GM23338 (cell line): ENCODE results near the gene NNMT. TPM values are rescaled to one million over a fixed set of nuclear protein-coding genes. Genes with fewer than 3 reads are reported as not detected.

ENCODE experiments used
- ATAC-seq: fragments of 200-7000 bp; cut with Tn5 transposase; 3 replicates; pipeline ENCODE4 v1.9.1; 2020
- DNase-seq: peaks from one replicate; pipeline ENCODE4 v3.0.0-alpha.2; 2015; ENCODE audit warnings: low spot score
- H2AFZ ChIP-seq: fragments of 200-600 bp; sonication (generic); 2 replicates; pipeline ENCODE4 v1.8.0; 2016; ENCODE audit warnings: antibody characterized with exemption, mild to moderate bottlenecking, moderate library complexity
- H3F3A ChIP-seq: fragments of 200-600 bp; sonication (generic); replicated peaks from 2 replicates; pipeline ENCODE4 v1.8.0; 2017; ENCODE audit warnings: antibody characterized with exemption, mixed run types, low read depth
- H3K27ac ChIP-seq: fragments of 200-600 bp; sonication (generic); 2 replicates; pipeline ENCODE4 v1.6.1; 2016; ENCODE audit warnings: low read depth
- H3K27me3 ChIP-seq: fragments of 200-600 bp; sonication (generic); 2 replicates; pipeline ENCODE4 v1.8.0; 2016; ENCODE audit warnings: mild to moderate bottlenecking, mixed run types, moderate library complexity; ENCODE audit not compliant: insufficient read depth
- H3K36me3 ChIP-seq: fragments of 200-600 bp; sonication (generic); 2 replicates; pipeline ENCODE4 v1.8.0; 2016; ENCODE audit warnings: mild to moderate bottlenecking; ENCODE audit not compliant: insufficient read depth
- H3K4me1 ChIP-seq: fragments of 200-600 bp; sonication (generic); 2 replicates; pipeline ENCODE4 v1.8.0; 2016; ENCODE audit warnings: mild to moderate bottlenecking, moderate library complexity; ENCODE audit not compliant: insufficient read depth
- H3K4me2 ChIP-seq: fragments of 200-600 bp; sonication (generic); 2 replicates; pipeline ENCODE4 v1.7.1; 2017; ENCODE audit warnings: mixed run types
- H3K4me3 ChIP-seq: fragments of 200-600 bp; sonication (generic); 2 replicates; pipeline ENCODE4 v1.6.1; 2016; ENCODE audit warnings: mixed run types
- H3K79me2 ChIP-seq: fragments of 200-600 bp; sonication (generic); replicated peaks from 2 replicates; pipeline ENCODE4 v1.8.0; 2017; ENCODE audit warnings: mild to moderate bottlenecking; ENCODE audit not compliant: insufficient read depth
- H3K9me2 ChIP-seq: fragments of 200-600 bp; sonication (generic); 2 replicates; pipeline ENCODE4 v1.8.0; 2017; ENCODE audit not compliant: insufficient read depth
- H4K20me1 ChIP-seq: fragments of 200-600 bp; sonication (generic); replicated peaks from 2 replicates; pipeline ENCODE4 v1.8.0; 2017; ENCODE audit warnings: mild to moderate bottlenecking; ENCODE audit not compliant: insufficient read depth
- H3K27ac Mint-ChIP-seq: 2 replicates; pipeline ENCODE4 v1.8.0; 2020; ENCODE audit warnings: inconsistent platforms, mild to moderate bottlenecking, moderate library complexity, mixed read lengths
- H3K27me3 Mint-ChIP-seq: 3 replicates; pipeline ENCODE4 v1.8.0; 2022; ENCODE audit warnings: low read depth, mild to moderate bottlenecking, moderate library complexity, mixed read lengths, inconsistent platforms; ENCODE audit not compliant: insufficient read depth, poor library complexity
- H3K36me3 Mint-ChIP-seq: 3 replicates; pipeline ENCODE4 v1.8.0; 2021; ENCODE audit warnings: low read depth, mild to moderate bottlenecking, inconsistent platforms, moderate library complexity, mixed read lengths
- H3K4me1 Mint-ChIP-seq: 3 replicates; pipeline ENCODE4 v1.8.0; 2020; ENCODE audit warnings: mild to moderate bottlenecking, inconsistent platforms, mixed read lengths
- H3K4me3 Mint-ChIP-seq: 3 replicates; pipeline ENCODE4 v1.8.0; 2021; ENCODE audit warnings: moderate library complexity, mild to moderate bottlenecking, inconsistent platforms, mixed read lengths
- H3K9me3 Mint-ChIP-seq: 3 replicates; pipeline ENCODE4 v1.8.0; 2020; ENCODE audit warnings: moderate library complexity, mild to moderate bottlenecking, inconsistent platforms, mixed read lengths
- JUNB ChIP-seq: IDR thresholded peaks from one replicate; pipeline ENCODE4 v1.6.1; 2016; ENCODE audit warnings: antibody characterized with exemption; ENCODE audit not compliant: unreplicated experiment
- NANOG ChIP-seq: IDR thresholded peaks from 2 replicates; pipeline ENCODE4 v1.6.1; 2016; ENCODE audit warnings: antibody characterized with exemption, borderline replicate concordance
- POLR2AphosphoS5 ChIP-seq: IDR thresholded peaks from 2 replicates; pipeline ENCODE4 v1.6.1; 2016; ENCODE audit warnings: antibody characterized with exemption, low read depth
- ZNF114 ChIP-seq: fragments of 250-450 bp; sonication (Bioruptor Pico); IDR thresholded peaks from 2 replicates; pipeline ENCODE4 v1.5.0; 2020; ENCODE audit warnings: mild to moderate bottlenecking, moderate library complexity
- ZNF331 ChIP-seq: fragments of 250-450 bp; sonication (Bioruptor Pico); IDR thresholded peaks from 2 replicates; pipeline ENCODE4 v1.5.0; 2020; ENCODE audit warnings: low read depth, mild to moderate bottlenecking, moderate library complexity
- polyA plus RNA-seq: library from polyadenylated mRNA; unstranded; fragments of >200 nt; fragmentation: Nextera tagmentation; extraction: Ambion mirVana; gene quantifications from 2 replicates; pipeline ENCODE4 v1.2.1, GENCODE V29; 2016
- total RNA-seq: library from RNA; depleted of rRNA; stranded (reverse); fragments of >200 nt; shearing (Covaris generic); gene quantifications from 2 replicates; pipeline ENCODE4 v1.2.3, GENCODE V29; 2014
- TF ChIP-seq, protein P1 (sequence below): fragments of 250-450 bp; sonication (Bioruptor Pico); IDR thresholded peaks from 2 replicates; pipeline ENCODE4 v1.5.0; 2020; ENCODE audit warnings: mild to moderate bottlenecking, moderate library complexity

Gene NNMT
- total and polyA plus RNA-seq, 2 experiments from 2014 or later = 0.40 TPM; not detected in 1

DNA sequence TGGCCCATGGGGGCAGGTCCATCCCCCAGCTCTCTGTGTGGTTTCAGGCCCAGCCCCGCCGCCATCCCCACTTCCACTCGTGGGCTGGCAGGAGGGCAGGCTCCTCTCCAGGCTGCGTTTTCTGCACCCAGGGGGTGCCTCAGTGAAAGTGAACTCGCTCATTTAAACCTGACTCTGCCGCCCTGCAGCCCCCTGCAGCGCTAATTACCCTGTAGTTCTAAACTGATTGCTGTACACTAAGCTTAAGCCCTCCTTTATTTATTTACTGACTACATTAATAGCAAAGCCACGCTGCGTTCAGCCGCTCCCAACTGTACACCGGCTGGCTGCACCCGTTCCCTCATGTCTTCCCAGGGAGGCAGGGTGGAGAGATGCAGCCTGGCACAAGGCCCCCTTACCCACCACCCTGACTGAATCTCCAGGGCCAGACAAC is 36.6 kb upstream of the NNMT start:
- Histone ChIP-seq H3K27me3 (no peaks in the 10 kb centered on the region), H2AFZ (no peak overlapping the region), H3K36me3 (no peaks in the 10 kb centered on the region), H4K20me1 (no peaks in the 10 kb centered on the region), H3K79me2 (no peaks in the 10 kb centered on the region), H3K4me3 (no peak overlapping the region), H3K27ac (no peak overlapping the region), H3K4me2 (no peak overlapping the region), H3K4me1 (peaks cover 6% of the 10 kb centered on the region), H3K9me2 (no peaks in the 10 kb centered on the region), H3F3A (no peaks in the 10 kb centered on the region)
- H3K36me3 Mint-ChIP-seq = no peaks in the 10 kb centered on the region
- ATAC-seq = no peak
- TF ChIP-seq POLR2AphosphoS5 (no peak), ZNF331 (no peak), JUNB (no peak), ZNF114 (CRISPR knock-in tag) (no peak), NANOG (no peak)
- TF ChIP-seq, protein P1, sequence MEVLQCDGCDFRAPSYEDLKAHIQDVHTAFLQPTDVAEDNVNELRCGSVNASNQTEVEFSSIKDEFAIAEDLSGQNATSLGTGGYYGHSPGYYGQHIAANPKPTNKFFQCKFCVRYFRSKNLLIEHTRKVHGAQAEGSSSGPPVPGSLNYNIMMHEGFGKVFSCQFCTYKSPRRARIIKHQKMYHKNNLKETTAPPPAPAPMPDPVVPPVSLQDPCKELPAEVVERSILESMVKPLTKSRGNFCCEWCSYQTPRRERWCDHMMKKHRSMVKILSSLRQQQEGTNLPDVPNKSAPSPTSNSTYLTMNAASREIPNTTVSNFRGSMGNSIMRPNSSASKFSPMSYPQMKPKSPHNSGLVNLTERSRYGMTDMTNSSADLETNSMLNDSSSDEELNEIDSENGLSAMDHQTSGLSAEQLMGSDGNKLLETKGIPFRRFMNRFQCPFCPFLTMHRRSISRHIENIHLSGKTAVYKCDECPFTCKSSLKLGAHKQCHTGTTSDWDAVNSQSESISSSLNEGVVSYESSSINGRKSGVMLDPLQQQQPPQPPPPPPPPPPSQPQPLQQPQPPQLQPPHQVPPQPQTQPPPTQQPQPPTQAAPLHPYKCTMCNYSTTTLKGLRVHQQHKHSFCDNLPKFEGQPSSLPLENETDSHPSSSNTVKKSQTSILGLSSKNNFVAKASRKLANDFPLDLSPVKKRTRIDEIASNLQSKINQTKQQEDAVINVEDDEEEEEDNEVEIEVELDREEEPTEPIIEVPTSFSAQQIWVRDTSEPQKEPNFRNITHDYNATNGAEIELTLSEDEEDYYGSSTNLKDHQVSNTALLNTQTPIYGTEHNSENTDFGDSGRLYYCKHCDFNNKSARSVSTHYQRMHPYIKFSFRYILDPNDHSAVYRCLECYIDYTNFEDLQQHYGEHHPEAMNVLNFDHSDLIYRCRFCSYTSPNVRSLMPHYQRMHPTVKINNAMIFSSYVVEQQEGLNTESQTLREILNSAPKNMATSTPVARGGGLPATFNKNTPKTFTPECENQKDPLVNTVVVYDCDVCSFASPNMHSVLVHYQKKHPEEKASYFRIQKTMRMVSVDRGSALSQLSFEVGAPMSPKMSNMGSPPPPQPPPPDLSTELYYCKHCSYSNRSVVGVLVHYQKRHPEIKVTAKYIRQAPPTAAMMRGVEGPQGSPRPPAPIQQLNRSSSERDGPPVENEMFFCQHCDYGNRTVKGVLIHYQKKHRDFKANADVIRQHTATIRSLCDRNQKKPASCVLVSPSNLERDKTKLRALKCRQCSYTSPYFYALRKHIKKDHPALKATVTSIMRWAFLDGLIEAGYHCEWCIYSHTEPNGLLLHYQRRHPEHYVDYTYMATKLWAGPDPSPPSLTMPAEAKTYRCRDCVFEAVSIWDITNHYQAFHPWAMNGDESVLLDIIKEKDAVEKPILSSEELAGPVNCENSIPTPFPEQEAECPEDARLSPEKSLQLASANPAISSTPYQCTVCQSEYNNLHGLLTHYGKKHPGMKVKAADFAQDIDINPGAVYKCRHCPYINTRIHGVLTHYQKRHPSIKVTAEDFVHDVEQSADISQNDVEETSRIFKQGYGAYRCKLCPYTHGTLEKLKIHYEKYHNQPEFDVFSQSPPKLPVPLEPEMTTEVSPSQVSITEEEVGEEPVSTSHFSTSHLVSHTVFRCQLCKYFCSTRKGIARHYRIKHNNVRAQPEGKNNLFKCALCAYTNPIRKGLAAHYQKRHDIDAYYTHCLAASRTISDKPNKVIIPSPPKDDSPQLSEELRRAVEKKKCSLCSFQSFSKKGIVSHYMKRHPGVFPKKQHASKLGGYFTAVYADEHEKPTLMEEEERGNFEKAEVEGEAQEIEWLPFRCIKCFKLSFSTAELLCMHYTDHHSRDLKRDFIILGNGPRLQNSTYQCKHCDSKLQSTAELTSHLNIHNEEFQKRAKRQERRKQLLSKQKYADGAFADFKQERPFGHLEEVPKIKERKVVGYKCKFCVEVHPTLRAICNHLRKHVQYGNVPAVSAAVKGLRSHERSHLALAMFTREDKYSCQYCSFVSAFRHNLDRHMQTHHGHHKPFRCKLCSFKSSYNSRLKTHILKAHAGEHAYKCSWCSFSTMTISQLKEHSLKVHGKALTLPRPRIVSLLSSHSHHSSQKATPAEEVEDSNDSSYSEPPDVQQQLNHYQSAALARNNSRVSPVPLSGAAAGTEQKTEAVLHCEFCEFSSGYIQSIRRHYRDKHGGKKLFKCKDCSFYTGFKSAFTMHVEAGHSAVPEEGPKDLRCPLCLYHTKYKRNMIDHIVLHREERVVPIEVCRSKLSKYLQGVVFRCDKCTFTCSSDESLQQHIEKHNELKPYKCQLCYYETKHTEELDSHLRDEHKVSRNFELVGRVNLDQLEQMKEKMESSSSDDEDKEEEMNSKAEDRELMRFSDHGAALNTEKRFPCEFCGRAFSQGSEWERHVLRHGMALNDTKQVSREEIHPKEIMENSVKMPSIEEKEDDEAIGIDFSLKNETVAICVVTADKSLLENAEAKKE (CRISPR knock-in tag) = no peak
- DNase-seq = no peak
- peaks cover 17% of the 10 kb centered on the region for H3K4me1 Mint-ChIP-seq
- H3K9me3 Mint-ChIP-seq = no peaks in the 10 kb centered on the region
- H3K4me3 Mint-ChIP-seq = no peak overlapping the region
- H3K27ac Mint-ChIP-seq = no peak overlapping the region
- H3K27me3 Mint-ChIP-seq = peaks cover 5% of the 10 kb centered on the region

GRCh38 chr11:114260077-114260476 is 36.1 kb upstream of the NNMT start:
- Histone ChIP-seq H3K27ac (no peak overlapping the region), H3K36me3 (no peaks in the 10 kb centered on the region), H3K9me2 (no peaks in the 10 kb centered on the region), H3F3A (no peaks in the 10 kb centered on the region), H3K79me2 (no peaks in the 10 kb centered on the region), H2AFZ (no peak overlapping the region; the same call in 1 of the 2 replicates), H3K4me1 (peaks cover 8% of the 10 kb centered on the region), H3K4me2 (no peak overlapping the region), H4K20me1 (no peaks in the 10 kb centered on the region), H3K27me3 (no peaks in the 10 kb centered on the region), H3K4me3 (no peak overlapping the region)
- H3K27ac Mint-ChIP-seq = no peak overlapping the region
- H3K4me1 Mint-ChIP-seq = peaks cover 17% of the 10 kb centered on the region
- no peaks in the 10 kb centered on the region for H3K9me3 Mint-ChIP-seq
- ATAC-seq (no peak), DNase-seq (no peak)
- H3K36me3 Mint-ChIP-seq = no peaks in the 10 kb centered on the region
- peaks cover 5% of the 10 kb centered on the region for H3K27me3 Mint-ChIP-seq
- H3K4me3 Mint-ChIP-seq = no peak overlapping the region
- TF ChIP-seq POLR2AphosphoS5 = no peak
- no peak for TF ChIP-seq ZNF114 (CRISPR knock-in tag)
- TF ChIP-seq, protein P1 (CRISPR knock-in tag) = no peak
